T-helper 22 cell (primary cell): ENCODE results near the gene PDGFC.

Experiments
- DNase-seq: peaks from one replicate; pipeline ENCODE4 v3.0.0-alpha.2; 2020; ENCODE audit warnings: low read depth

PDGFC gene

DNA sequence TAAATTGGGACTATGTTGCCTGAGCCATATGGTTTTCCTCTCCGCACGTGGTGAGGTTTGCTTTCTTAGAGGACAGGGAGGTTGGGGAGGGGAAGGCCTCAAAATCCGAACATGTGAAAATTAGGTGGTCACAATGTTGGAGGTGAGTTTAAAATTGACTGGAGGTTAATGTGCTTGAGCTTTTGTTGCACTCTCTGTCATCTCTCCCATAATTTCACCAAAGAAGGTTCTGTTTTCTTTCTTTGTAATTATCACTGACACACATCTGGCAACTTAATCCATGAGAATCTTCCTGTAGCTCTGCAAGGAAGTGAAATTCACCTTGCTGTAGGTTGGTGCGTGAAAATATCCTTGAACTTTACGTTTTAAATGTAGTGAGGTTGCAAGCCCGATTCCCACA is 225.5 kb downstream of the PDGFC start:
- no peak for DNase-seq

GRCh38 chr4:156738766-156739165 is 232.8 kb downstream of the PDGFC start:
- no peak for DNase-seq

DNA sequence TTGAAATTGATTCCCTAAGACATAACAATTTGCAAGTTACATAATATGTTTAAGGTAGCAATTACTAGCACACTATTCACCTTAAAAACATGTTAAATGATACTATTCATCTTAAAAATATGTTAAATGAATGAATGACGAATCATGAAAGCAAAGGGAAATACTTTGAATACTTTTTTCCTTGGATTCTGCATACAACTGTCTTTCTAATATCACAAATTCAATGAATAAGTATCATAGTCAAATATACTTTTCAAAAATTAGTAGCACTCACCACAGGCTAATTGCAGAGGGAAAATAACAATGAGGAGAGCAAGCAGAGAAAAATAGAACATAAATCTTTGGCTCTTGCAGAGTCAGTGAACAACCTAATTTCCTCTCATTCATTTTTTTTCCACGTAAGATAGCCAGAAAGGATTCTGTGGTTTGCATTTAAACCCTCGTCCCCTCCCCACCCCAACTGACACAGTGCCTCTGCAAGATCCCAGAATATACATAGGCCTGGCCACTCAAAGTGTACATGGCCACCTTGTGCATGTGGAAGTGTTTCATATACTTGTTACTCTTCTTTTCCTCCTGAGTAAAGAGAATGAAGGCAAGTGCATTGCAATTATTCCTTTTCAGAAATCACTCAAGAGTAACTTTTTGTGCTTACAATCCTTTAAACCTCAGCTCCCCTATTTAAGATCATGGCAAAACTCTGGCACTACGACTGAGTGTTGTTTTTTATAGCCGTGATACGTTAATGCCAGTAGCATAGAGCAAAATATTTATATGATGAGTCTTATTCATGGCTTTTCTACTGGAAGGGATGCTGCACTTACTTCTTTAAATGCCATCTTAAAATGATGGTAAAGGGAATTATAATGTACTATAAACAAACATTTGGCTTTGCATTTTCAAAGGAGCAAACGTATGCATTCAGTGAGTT is 236.4 kb downstream of the PDGFC start:
- DNase-seq, result no peak

GRCh38 chr4:156733582-156733981 is 238.0 kb downstream of the PDGFC start:
- no peak for DNase-seq

DNA sequence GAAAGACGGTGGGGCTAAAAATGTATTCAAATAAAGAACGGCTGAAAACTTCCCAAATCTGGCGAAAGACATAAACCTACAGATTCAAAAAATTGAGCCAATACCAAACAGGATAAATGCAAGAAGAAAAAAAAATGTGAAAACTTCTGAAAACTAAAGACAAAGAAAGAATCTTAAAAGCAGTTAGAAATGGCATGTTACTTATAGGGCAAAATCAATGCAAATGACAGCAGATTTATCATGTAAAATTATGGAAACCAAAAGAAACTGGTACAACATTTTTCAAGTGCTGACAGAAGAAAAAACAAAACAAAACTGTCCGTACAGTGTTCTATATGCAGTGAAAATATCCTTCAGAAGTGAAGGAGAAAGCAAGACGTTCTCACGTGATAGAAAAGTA is 239.0 kb downstream of the PDGFC start:
- no peak for DNase-seq

DNA sequence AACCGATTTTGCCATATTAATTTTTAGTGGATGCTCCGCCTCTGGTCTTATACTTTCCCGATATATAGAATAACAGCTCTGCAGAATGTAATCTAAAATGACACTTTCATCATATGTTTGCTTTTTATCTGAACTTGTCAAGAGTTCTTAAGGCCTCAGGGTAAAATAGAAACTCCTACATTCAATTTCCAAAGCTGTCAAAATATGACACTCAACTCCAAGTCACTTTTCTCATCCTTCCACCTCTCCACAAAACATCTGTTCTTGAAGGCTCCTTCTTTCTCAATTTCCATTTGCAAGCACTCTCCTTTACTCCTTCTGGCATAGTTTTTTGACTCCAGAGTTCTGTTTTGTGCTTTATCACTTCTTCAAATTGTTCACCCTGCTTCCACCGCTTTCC is 242.2 kb downstream of the PDGFC start:
- DNase-seq, result no peak

- no peak for DNase-seq
Observed at GRCh38 chr4:156725257-156725656, 246.3 kb downstream of the PDGFC start.

- DNase-seq, result no peak
Observed at GRCh38 chr4:156723951-156724668, 247.5 kb downstream of the PDGFC start.

- DNase-seq, result no peak
Observed at GRCh38 chr4:156718226-156718625, 253.4 kb downstream of the PDGFC start.

GRCh38 chr4:156711193-156711590 is 260.4 kb downstream of the PDGFC start:
- no peak for DNase-seq
